Measurements from ENCODE around the gene GRID2. TPM values are rescaled to one million over a fixed set of nuclear protein-coding genes. Genes with fewer than 3 reads are reported as not detected.

Gene GRID2
- total and polyA plus RNA-seq, 2 of the 4 experiments (the other 2 are of a cell fraction) = under 0.01 TPM; not detected in 1

DNA sequence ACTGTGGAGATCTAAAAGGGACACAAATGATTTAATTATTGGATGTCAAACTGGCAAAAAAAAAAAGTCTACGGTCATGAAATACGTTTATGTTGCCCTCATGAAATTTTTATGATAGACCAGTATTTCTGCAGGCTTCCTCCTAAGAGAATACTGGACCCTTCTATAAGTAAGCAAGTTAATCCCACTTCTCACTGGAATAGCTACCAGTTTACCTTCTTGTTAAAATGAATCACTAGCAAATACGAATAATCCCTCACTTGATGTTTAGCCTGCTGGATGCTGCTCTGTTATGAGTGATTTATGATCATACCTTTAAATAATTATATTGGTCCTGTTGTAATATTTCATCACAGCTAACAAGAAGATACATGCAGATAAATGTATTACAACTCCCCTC lies 39.6 kb upstream of the GRID2 start:
- no peak overlapping the region for H2BK120ac ChIP-seq (ENCODE audit: low read depth, low read length)
- H3K27ac ChIP-seq (ENCODE audit: insufficient read depth, low read length) = no peak overlapping the region
- H4K8ac ChIP-seq (ENCODE audit: low read depth in 2 of 2, low read length in 2 of 2) = no peak overlapping the region
- DNase-seq (no peak), ATAC-seq (ENCODE audit: low read depth) (no peak)
- no peak overlapping the region for H3K23ac ChIP-seq (ENCODE audit: low read depth, low read length)
- no peak overlapping the region for H2AK5ac ChIP-seq (ENCODE audit: low read depth, low read length)
- H3K9ac ChIP-seq (ENCODE audit: low read depth, low read length) = no peak overlapping the region
- no peak overlapping the region for H2BK15ac ChIP-seq (ENCODE audit: low read depth, low read length)
- no CpG with 5 or more reads among the region's 3 CpGs for WGBS, 2 experiments (ENCODE audit: extremely low coverage in 2 of 2, insufficient read length in 1 of 2)
- H3K9me3 ChIP-seq (ENCODE audit: control insufficient read depth, insufficient read depth, low read length) = no peaks in the 10 kb centered on the region
- H3K56ac ChIP-seq (ENCODE audit: extremely low read depth, insufficient read depth, low read length) = no peak overlapping the region
- no peak overlapping the region for H2AK9ac ChIP-seq (replicated peaks; ENCODE audit: low read depth, low read length, poor library complexity)
- H3K18ac ChIP-seq (ENCODE audit: low read depth, low read length) = no peak overlapping the region
- no peaks in the 10 kb centered on the region for H3K27me3 ChIP-seq (ENCODE audit: control insufficient read depth, insufficient read depth, low read length)
- dilution Hi-C loops (cut with HindIII; ENCODE audit: low sequenced_read_pairs, unreplicated experiment) (no loop called here), intact Hi-C loops (cut with micrococcal nuclease) (no loop called here), in situ Hi-C loops (cut with MboI; ENCODE audit: low sequenced_read_pairs) (no loop called here)
- H4K20me1 ChIP-seq (ENCODE audit: insufficient read depth, low read length) = no peaks in the 10 kb centered on the region
- no peak overlapping the region for H3K4me2 ChIP-seq (ENCODE audit: low read depth, low read length)
- ChIA-PET CTCF (no interaction called here), POLR2A (ENCODE audit: unreplicated experiment) (no interaction called here)
- H4K91ac ChIP-seq (ENCODE audit: insufficient read depth, low read depth, low read length) = no peak overlapping the region
- no peak overlapping the region for H3K4me3 ChIP-seq (ENCODE audit: insufficient read depth, low read depth, low read length)
- no peak overlapping the region for H3K4ac ChIP-seq (ENCODE audit: low read depth, low read length)
- BruUV-seq (replicated peaks) = no TSS peak
- no peak overlapping the region for H3K14ac ChIP-seq (replicated peaks; ENCODE audit: low read depth, low read length)
- TF ChIP-seq NFE2L2 (IDR thresholded peaks at IDR 0.05; ENCODE audit: low read depth, low read length) (no peak), BHLHE40 (IDR thresholded peaks at IDR 0.05; ENCODE audit: low read depth, low read length) (no peak), MAZ (IDR thresholded peaks at IDR 0.05; ENCODE audit: borderline replicate concordance, low read depth, low read length) (no peak), CHD1 (IDR thresholded peaks at IDR 0.05; ENCODE audit: low read depth, low read length) (no peak), RAD21 (IDR thresholded peaks at IDR 0.05; ENCODE audit: low read length) (no peak), MAFK (IDR thresholded peaks at IDR 0.05; ENCODE audit: low read depth, low read length) (no peak), CEBPB (IDR thresholded peaks at IDR 0.05; ENCODE audit: low read depth, low read length) (no peak), MXI1 (IDR thresholded peaks at IDR 0.05; ENCODE audit: borderline replicate concordance, low read depth, low read length) (no peak), POLR2A (IDR thresholded peaks at IDR 0.05; ENCODE audit: low read depth, low read length) (no peak), FOS (IDR thresholded peaks at IDR 0.05; ENCODE audit: low read depth, low read length) (no peak), SMC3 (IDR thresholded peaks at IDR 0.05; ENCODE audit: low read depth, low read length) (no peak), RFX5 (IDR thresholded peaks at IDR 0.05; ENCODE audit: low read depth, low read length) (no peak), RCOR1 (IDR thresholded peaks at IDR 0.05; ENCODE audit: insufficient replicate concordance, low read length) (no peak)
- TF ChIP-seq, protein P1, sequence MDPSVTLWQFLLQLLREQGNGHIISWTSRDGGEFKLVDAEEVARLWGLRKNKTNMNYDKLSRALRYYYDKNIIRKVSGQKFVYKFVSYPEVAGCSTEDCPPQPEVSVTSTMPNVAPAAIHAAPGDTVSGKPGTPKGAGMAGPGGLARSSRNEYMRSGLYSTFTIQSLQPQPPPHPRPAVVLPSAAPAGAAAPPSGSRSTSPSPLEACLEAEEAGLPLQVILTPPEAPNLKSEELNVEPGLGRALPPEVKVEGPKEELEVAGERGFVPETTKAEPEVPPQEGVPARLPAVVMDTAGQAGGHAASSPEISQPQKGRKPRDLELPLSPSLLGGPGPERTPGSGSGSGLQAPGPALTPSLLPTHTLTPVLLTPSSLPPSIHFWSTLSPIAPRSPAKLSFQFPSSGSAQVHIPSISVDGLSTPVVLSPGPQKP (IDR thresholded peaks at IDR 0.05; ENCODE audit: borderline replicate concordance, low read depth, low read length) = no peak
- TF ChIP-seq, protein P2, sequence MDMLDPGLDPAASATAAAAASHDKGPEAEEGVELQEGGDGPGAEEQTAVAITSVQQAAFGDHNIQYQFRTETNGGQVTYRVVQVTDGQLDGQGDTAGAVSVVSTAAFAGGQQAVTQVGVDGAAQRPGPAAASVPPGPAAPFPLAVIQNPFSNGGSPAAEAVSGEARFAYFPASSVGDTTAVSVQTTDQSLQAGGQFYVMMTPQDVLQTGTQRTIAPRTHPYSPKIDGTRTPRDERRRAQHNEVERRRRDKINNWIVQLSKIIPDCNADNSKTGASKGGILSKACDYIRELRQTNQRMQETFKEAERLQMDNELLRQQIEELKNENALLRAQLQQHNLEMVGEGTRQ (IDR thresholded peaks at IDR 0.05; ENCODE audit: low read depth, low read length) = no peak
- no peak overlapping the region for H2AFZ ChIP-seq (replicated peaks; ENCODE audit: low read length, poor library complexity)
- no peaks in the 10 kb centered on the region for H3K9me1 ChIP-seq (ENCODE audit: insufficient read depth, low read length)
- H3K79me1 ChIP-seq (ENCODE audit: low read depth in 1 of 2, low read length in 2 of 2) = no peaks in the 10 kb centered on the region
- H3K36me3 ChIP-seq (ENCODE audit: control insufficient read depth, insufficient read depth, low read length) = no peaks in the 10 kb centered on the region
- H4K5ac ChIP-seq (ENCODE audit: low read depth, low read length) = no peak overlapping the region
- H2BK20ac ChIP-seq (ENCODE audit: low read depth, low read length) = no peak overlapping the region
- H3K4me1 ChIP-seq (ENCODE audit: control insufficient read depth, insufficient read depth, low read length) = no peaks in the 10 kb centered on the region
- no peak overlapping the region for H2BK5ac ChIP-seq (ENCODE audit: low read depth, low read length, poor library complexity, severe bottlenecking)
